ENCODE measurements around the gene DRAXIN. TPM values are rescaled to one million over a fixed set of nuclear protein-coding genes. Genes with fewer than 3 reads are reported as not detected.
A peak's percentile ranks its signal among the peaks of the same experiment; 100 is the strongest.

DRAXIN gene
- total and polyA plus RNA-seq, 4 donors, result 0.04 to 0.31 (median 0.14) TPM

- peak overlapping the region; percentile 38 to 76 for H3K27ac ChIP-seq (ENCODE audit: low read depth in 1 of 2, low read length in 1 of 2)
- peak overlapping the region; percentile 51 for H3K4me3 ChIP-seq
- H3K36me3 ChIP-seq (ENCODE audit: control insufficient read depth in 4 of 4, insufficient read depth in 4 of 4, low read length in 4 of 4), result peaks cover 0 to 9% (median 3%) of the 10 kb centered on the region in 4 donors
- ATAC-seq (ENCODE audit: insufficient read depth, low FRiP score) (peak; percentile 45), DNase-seq (peak; percentile 62 to 66 (median 63))
- TF ChIP-seq CTCF (IDR thresholded peaks at IDR 0.05; ENCODE audit: control extremely low read depth, extremely low read depth), result no peak
- H3K4me1 ChIP-seq (ENCODE audit: control insufficient read depth in 5 of 5, insufficient read depth in 5 of 5, low read length in 5 of 5), result peaks cover 0 to 2% (median 0%) of the 10 kb centered on the region in 5 donors
- H3K9ac ChIP-seq (ENCODE audit: insufficient read depth in 1 of 2, low read length in 2 of 2), result peak overlapping the region in 1 of 2 donors; percentile 47
- H3K27me3 ChIP-seq (ENCODE audit: control insufficient read depth in 3 of 3, insufficient read depth in 3 of 3, low read length in 2 of 3), result no peaks in the 10 kb centered on the region
- 1% methylated on average over 52 to 66 of the region's 66 CpGs for WGBS, 2 donors
- H3K9me3 ChIP-seq (ENCODE audit: control insufficient read depth in 4 of 4, insufficient read depth in 3 of 4, low read length in 3 of 4), result no peaks in the 10 kb centered on the region
Measured at GRCh38 chr1:11664336-11665065, 27.0 kb upstream of the DRAXIN start.

- H3K9me3 ChIP-seq (ENCODE audit: control insufficient read depth in 4 of 4, insufficient read depth in 3 of 4, low read length in 3 of 4), result no peaks in the 10 kb centered on the region
- ATAC-seq (ENCODE audit: insufficient read depth, low FRiP score), result no peak
- H3K4me1 ChIP-seq (ENCODE audit: control insufficient read depth in 5 of 5, insufficient read depth in 5 of 5, low read length in 5 of 5), result peaks cover 0 to 10% (median 0%) of the 10 kb centered on the region in 5 donors
- H3K27me3 ChIP-seq (ENCODE audit: control insufficient read depth in 3 of 3, insufficient read depth in 3 of 3, low read length in 2 of 3), result no peaks in the 10 kb centered on the region
- WGBS, 2 donors, result 89 to 91% methylated on average over 14 of the region's 14 CpGs
- no peak overlapping the region for H3K27ac ChIP-seq (ENCODE audit: low read depth in 1 of 2, low read length in 1 of 2)
- DNase-seq, result no peak
- peaks cover 0 to 28% (median 10%) of the 10 kb centered on the region in 4 donors for H3K36me3 ChIP-seq (ENCODE audit: control insufficient read depth in 4 of 4, insufficient read depth in 4 of 4, low read length in 4 of 4)
- no peak overlapping the region for H3K4me3 ChIP-seq
- no peak for TF ChIP-seq CTCF (IDR thresholded peaks at IDR 0.05; ENCODE audit: control extremely low read depth, extremely low read depth)
- no peak overlapping the region for H3K9ac ChIP-seq (ENCODE audit: insufficient read depth in 1 of 2, low read length in 2 of 2)
Measured at GRCh38 chr1:11668516-11668915, 23.0 kb upstream of the DRAXIN start.

GRCh38 chr1:11670747-11671146, 20.8 kb upstream of the DRAXIN start:
- H3K36me3 ChIP-seq (ENCODE audit: control insufficient read depth in 4 of 4, insufficient read depth in 4 of 4, low read length in 4 of 4), result peaks cover 3 to 46% (median 11%) of the 10 kb centered on the region in 4 donors
- no peaks in the 10 kb centered on the region for H3K9me3 ChIP-seq (ENCODE audit: control insufficient read depth in 4 of 4, insufficient read depth in 3 of 4, low read length in 3 of 4)
- TF ChIP-seq CTCF (IDR thresholded peaks at IDR 0.05; ENCODE audit: control extremely low read depth, extremely low read depth), result no peak
- no peak for DNase-seq
- peak overlapping the region in 1 of 2 donors; percentile 39 for H3K27ac ChIP-seq (ENCODE audit: low read depth in 1 of 2, low read length in 1 of 2)
- no peak overlapping the region for H3K9ac ChIP-seq (ENCODE audit: insufficient read depth in 1 of 2, low read length in 2 of 2)
- H3K4me3 ChIP-seq, result no peak overlapping the region
- H3K4me1 ChIP-seq (ENCODE audit: control insufficient read depth in 5 of 5, insufficient read depth in 5 of 5, low read length in 5 of 5), result peaks cover 0 to 10% (median 0%) of the 10 kb centered on the region in 5 donors
- WGBS, 2 donors, result 71 to 72% methylated on average over 6 of the region's 6 CpGs
- ATAC-seq (ENCODE audit: insufficient read depth, low FRiP score), result no peak
- H3K27me3 ChIP-seq (ENCODE audit: control insufficient read depth in 3 of 3, insufficient read depth in 3 of 3, low read length in 2 of 3), result no peaks in the 10 kb centered on the region
